Stomach (tissue), 9 donors: ENCODE measurements around the gene PTPRN. TPM values are rescaled to one million over a fixed set of nuclear protein-coding genes. Genes with fewer than 3 reads are reported as not detected.

ENCODE experiments used
- DNase-seq, 2 donors: peaks; one replicate each; pipeline versions ENCODE4 v3.0.0 to v3.0.0-alpha.2; 2013 to 2019
- H3K27ac ChIP-seq, 5 donors: fragments of 200-600 bp in 4 of 5; sonication (generic) in 4 of 5; one replicate each; pipeline ENCODE4 v1.5.1; 2013 to 2019; ENCODE audit warnings: mild to moderate bottlenecking in 1 of 5, moderate library complexity in 1 of 5
- H3K27me3 ChIP-seq, 3 donors: fragments of 200-600 bp; sonication (generic); one replicate each; pipeline ENCODE4 v1.5.1; 2017 to 2019; ENCODE audit warnings: mixed run types in 1 of 3
- H3K36me3 ChIP-seq, 4 donors: fragments of 200-600 bp; sonication (generic); 1 replicate in 3 of 4; 2 replicates in 1 of 4; pipeline ENCODE4 v1.5.1; 2016 to 2019
- H3K4me1 ChIP-seq, 4 donors: fragments of 200-600 bp; sonication (generic); one replicate each; pipeline ENCODE4 v1.5.1; 2016 to 2019
- H3K4me3 ChIP-seq, 4 donors: fragments of 200-600 bp; sonication (generic) in 3 of 4; one replicate each; pipeline ENCODE4 v1.5.1; 2016 to 2019; ENCODE audit warnings: mild to moderate bottlenecking in 1 of 4
- H3K9me3 ChIP-seq, 4 donors: fragments of 200-600 bp; sonication (generic); one replicate each; pipeline ENCODE4 v1.5.1; 2016 to 2019
- EP300 ChIP-seq: sonication (generic); formaldehyde crosslinking; IDR thresholded peaks from one replicate; pipeline ENCODE4 v1.6.1; 2017; ENCODE audit warnings: antibody characterized with exemption
- POLR2A ChIP-seq, 4 donors: fragments of 450-650 bp; IDR thresholded peaks; one replicate each; pipeline ENCODE4 v1.6.1; 2016; ENCODE audit warnings: antibody characterized with exemption in 4 of 4, control low read depth in 2 of 4, mild to moderate bottlenecking in 1 of 4, moderate library complexity in 1 of 4
- POLR2AphosphoS5 ChIP-seq, 3 donors: sonication (generic); formaldehyde crosslinking; IDR thresholded peaks; one replicate each; pipeline ENCODE4 v1.6.1; 2016; ENCODE audit warnings: antibody characterized with exemption in 3 of 3
- WGBS, 5 donors: extraction: QIAGEN DNeasy Blood & Tissue Kit in 3 of 5; methylation state at CpG; one replicate each; pipeline versions ENCODE4 v1.1.5 to v1.1.7; 2013 to 2018; 5-methylcytosine and 5-hydroxymethylcytosine counted together
- intact Hi-C: fragments of 100-400 bp; cut with DNase I; formaldehyde crosslinking; loops from one replicate; pipeline ENCODE4 v1.15.1; 2023; ENCODE audit warnings: low total_unique reads
- polyA plus RNA-seq, 3 donors: library from polyadenylated mRNA; stranded (reverse); fragments of 200-250 nt; gene quantifications; one replicate each; pipeline ENCODE4 v1.2.3, GENCODE V29; 2013
- total RNA-seq, 5 donors: library from RNA; depleted of rRNA; stranded (reverse); fragments of >200 nt; gene quantifications; one replicate each; pipeline versions ENCODE4 v1.1.0 to v1.2.3, GENCODE V29; 2014 to 2016
- TF ChIP-seq, protein P1 (sequence below), 7 experiments: fragments of 450-650 bp in 4 of 7; fragments of 200-600 bp in 3 of 7; sonication (generic) in 3 of 7; IDR thresholded peaks; one replicate each; pipeline ENCODE4 v1.5.1; 2016 to 2019; ENCODE audit warnings: antibody characterized with exemption in 7 of 7, control low read depth in 2 of 7, mild to moderate bottlenecking in 1 of 7
- donor health status: healthy with polysubstance abuse.
- donor health status: Bipolar disorder and iron deficiency.
- donor health status: healthy.

PTPRN gene
- total and polyA plus RNA-seq, 8 donors: 1.1 to 11.3 (median 3.6) TPM; not detected in 1

DNA sequence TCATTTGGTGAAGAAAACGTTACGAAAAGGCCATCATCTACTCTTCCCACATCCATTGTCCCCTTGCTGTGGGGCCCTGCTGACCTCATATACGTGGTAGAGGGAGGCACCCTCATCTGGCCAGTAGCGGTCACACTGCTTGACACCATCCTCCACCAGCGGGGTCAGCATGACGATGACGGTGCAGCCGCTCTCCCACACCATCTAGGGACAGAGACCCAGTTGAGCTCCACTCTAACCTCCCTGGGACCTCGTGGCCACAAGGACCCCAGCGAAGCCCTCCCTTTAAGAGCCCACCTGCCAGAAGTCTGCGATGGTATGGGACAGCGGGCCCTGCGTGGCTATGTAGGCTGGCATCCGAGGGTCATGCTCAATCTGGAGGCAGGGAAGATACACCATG is 13.1 kb downstream of the PTPRN start:
- Histone ChIP-seq H3K27ac (no peak overlapping the region), H3K4me3 (no peak overlapping the region), H3K9me3 (no peaks in the 10 kb centered on the region), H3K36me3 (no peaks in the 10 kb centered on the region), H3K27me3 (peaks cover 0 to 19% (median 8%) of the 10 kb centered on the region in 3 donors), H3K4me1 (peaks cover 4 to 24% (median 19%) of the 10 kb centered on the region in 4 donors)
- TF ChIP-seq EP300 (no peak), POLR2A (IDR thresholded peaks at IDR 0.05) (no peak), POLR2AphosphoS5 (IDR thresholded peaks at IDR 0.05) (no peak)
- TF ChIP-seq, protein P1, sequence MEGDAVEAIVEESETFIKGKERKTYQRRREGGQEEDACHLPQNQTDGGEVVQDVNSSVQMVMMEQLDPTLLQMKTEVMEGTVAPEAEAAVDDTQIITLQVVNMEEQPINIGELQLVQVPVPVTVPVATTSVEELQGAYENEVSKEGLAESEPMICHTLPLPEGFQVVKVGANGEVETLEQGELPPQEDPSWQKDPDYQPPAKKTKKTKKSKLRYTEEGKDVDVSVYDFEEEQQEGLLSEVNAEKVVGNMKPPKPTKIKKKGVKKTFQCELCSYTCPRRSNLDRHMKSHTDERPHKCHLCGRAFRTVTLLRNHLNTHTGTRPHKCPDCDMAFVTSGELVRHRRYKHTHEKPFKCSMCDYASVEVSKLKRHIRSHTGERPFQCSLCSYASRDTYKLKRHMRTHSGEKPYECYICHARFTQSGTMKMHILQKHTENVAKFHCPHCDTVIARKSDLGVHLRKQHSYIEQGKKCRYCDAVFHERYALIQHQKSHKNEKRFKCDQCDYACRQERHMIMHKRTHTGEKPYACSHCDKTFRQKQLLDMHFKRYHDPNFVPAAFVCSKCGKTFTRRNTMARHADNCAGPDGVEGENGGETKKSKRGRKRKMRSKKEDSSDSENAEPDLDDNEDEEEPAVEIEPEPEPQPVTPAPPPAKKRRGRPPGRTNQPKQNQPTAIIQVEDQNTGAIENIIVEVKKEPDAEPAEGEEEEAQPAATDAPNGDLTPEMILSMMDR (IDR thresholded peaks at IDR 0.05): no peak
- DNase-seq: no peak
- 78 to 90% (median 87%) methylated on average over 10 to 14 of the region's 14 CpGs for WGBS, 5 donors
- intact Hi-C loops: no loop called here

DNA sequence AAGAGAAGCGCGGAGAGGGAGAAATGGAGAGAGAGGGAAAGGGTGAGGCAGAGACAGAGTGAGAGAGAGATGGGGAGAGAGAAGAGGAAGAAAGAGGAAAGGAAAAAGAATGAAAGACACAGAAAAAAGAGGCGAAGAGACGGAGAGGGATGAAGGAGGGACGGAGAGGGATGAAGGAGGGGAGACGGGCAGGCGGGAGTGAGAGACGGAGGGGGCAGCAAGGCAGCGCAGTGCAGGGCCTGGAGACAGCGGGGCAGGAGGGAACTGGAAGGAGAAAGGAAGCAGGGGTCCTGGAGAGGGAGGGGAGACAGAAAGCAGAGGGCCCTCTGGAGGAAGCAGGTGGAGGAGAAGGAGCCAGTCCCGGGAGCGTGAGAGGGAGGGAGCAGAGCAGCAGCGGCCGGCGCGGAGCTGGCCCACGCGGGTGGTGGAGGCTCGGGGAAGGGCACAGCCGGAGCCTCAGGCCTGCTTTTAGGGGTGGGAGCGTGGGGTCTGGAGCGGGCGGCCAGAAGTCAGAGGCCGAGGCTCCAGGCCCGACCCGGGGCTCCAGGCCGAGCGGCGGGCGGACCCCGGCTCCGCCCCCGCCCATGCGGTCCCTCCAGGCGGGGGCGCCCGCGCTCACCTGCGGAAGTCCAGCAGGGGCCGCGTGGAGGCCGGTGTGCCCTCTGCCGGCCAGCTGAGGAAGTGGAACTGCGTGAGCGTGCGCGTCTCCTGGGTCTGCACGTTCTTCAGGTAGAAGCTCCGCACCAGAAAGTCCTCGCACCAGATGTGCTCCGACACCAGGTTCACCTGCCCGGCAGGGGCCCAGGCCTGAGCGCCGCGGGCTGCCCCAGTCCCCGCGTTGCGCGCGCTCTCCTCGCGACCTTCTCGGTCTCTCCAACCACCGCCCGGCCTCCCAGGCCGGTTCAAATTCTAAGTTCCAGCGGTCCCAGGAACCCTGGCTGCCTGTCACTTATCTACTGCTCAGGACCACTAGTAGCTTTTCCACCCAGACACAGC is 14.5 kb downstream of the PTPRN start:
- Histone ChIP-seq H3K4me1 (peaks cover 4 to 28% (median 23%) of the 10 kb centered on the region in 4 donors), H3K36me3 (no peaks in the 10 kb centered on the region), H3K4me3 (peak overlapping the region; percentile 53 to 64 (median 60)), H3K27me3 (peaks cover 0 to 8% (median 4%) of the 10 kb centered on the region in 3 donors), H3K9me3 (no peaks in the 10 kb centered on the region), H3K27ac (peak overlapping the region; percentile 41 to 91 (median 81))
- TF ChIP-seq POLR2A (IDR thresholded peaks at IDR 0.05) (no peak), POLR2AphosphoS5 (IDR thresholded peaks at IDR 0.05) (peak; percentile 50 to 83 (median 52)), EP300 (no peak)
- TF ChIP-seq, protein P1 (IDR thresholded peaks at IDR 0.05): peak in 6 of 7 experiments; percentile 5 to 100 (median 97)
- WGBS, 5 donors: 5 to 15% (median 7%) methylated on average over 24 to 67 of the region's 67 CpGs
- peak; percentile 92 to 97 for DNase-seq
- intact Hi-C loops: no loop called here

DNA sequence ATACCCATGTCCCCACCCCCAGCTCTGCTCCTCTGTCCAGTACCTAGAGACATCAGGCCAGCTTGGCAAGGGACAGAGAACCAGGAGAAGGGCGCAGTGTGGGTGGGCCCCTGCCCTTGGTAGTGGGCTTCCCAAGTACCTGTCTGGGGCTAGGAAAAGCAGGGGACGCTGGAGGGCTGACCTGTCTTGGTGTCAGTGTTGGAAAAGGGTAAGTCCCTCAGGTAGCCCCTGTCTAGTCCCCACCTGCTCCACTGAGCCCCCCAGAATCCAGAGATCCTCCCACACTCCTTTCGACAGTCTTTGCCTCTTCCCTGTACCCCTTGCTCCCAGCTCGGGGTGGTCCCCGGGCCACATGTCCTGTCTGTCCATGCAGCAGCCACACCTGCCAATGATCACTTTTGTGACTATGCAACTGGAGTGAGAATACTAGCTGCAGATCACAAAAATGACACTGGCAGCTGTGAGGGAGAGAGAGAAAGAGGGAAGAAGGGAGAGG is 15.4 kb downstream of the PTPRN start:
- no peaks in the 10 kb centered on the region for H3K9me3 ChIP-seq
- no peak for DNase-seq
- intact Hi-C loops: no loop called here
- peak overlapping the region in 1 of 5 donors; percentile 91 for H3K27ac ChIP-seq
- no peaks in the 10 kb centered on the region for H3K27me3 ChIP-seq
- TF ChIP-seq EP300 (no peak), POLR2A (IDR thresholded peaks at IDR 0.05) (no peak), POLR2AphosphoS5 (IDR thresholded peaks at IDR 0.05) (no peak)
- TF ChIP-seq, protein P1 (IDR thresholded peaks at IDR 0.05): no peak
- no peaks in the 10 kb centered on the region for H3K36me3 ChIP-seq
- 71 to 89% (median 82%) methylated on average over 5 of the region's 5 CpGs for WGBS, 5 donors
- H3K4me3 ChIP-seq: no peak overlapping the region
- peaks cover 4 to 34% (median 26%) of the 10 kb centered on the region in 4 donors for H3K4me1 ChIP-seq

DNA sequence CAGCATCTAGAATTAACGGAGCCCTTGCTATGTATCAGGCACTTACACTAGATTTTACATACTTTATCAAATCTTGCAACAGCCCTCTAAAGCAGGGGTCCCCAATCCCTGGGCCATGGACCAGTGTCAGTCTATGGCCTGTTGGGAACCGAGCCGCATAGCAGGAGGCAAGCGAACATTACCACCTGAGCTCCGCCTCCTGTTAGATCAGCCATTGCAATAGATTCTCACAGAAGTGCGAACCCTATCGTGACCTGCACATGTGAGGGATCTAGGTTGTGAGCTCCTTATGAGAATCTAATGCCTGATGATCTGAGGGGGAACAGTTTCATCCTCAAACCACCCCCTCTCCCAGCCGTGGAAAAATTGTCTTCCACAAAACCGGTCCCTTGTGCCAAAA is 16.6 kb downstream of the PTPRN start:
- Histone ChIP-seq H3K27me3 (no peaks in the 10 kb centered on the region), H3K4me3 (no peak overlapping the region), H3K36me3 (no peaks in the 10 kb centered on the region), H3K4me1 (peaks cover 4 to 32% (median 24%) of the 10 kb centered on the region in 4 donors), H3K9me3 (no peaks in the 10 kb centered on the region), H3K27ac (no peak overlapping the region)
- WGBS, 5 donors: 83 to 92% (median 87%) methylated on average over 9 of the region's 9 CpGs
- DNase-seq: no peak
- intact Hi-C loops: no loop called here
- TF ChIP-seq, protein P1 (IDR thresholded peaks at IDR 0.05): no peak
- no peak for TF ChIP-seq EP300
- no peak for TF ChIP-seq POLR2AphosphoS5 (IDR thresholded peaks at IDR 0.05)
- TF ChIP-seq POLR2A (IDR thresholded peaks at IDR 0.05): no peak
